Uterus (tissue), 4 donors: ENCODE measurements around the gene RERGL. TPM values are rescaled to one million over a fixed set of nuclear protein-coding genes. Genes with fewer than 3 reads are reported as not detected.

Source experiments
- DNase-seq, 2 donors: peaks; one replicate each; pipeline ENCODE4 v3.0.0-alpha.2; 2019 to 2020
- H3K27ac ChIP-seq, 2 donors: fragments of 200-600 bp; sonication (generic); 1 replicate in 1 of 2; 2 replicates in 1 of 2; pipeline ENCODE4 v1.5.1; 2016 to 2018
- H3K27me3 ChIP-seq, 2 donors: fragments of 200-600 bp; sonication (generic); one replicate each; pipeline ENCODE4 v1.5.1; 2018 to 2019; ENCODE audit warnings: control low read depth in 1 of 2
- H3K36me3 ChIP-seq, 2 donors: fragments of 200-600 bp; sonication (generic); one replicate each; pipeline ENCODE4 v1.5.1; 2019; ENCODE audit warnings: control low read depth in 1 of 2
- H3K4me1 ChIP-seq, 2 donors: fragments of 200-600 bp; sonication (generic); one replicate each; pipeline ENCODE4 v1.5.1; 2018 to 2019; ENCODE audit warnings: control low read depth in 1 of 2
- H3K4me3 ChIP-seq, 2 donors: fragments of 200-600 bp; sonication (generic); 1 replicate in 1 of 2; 2 replicates in 1 of 2; pipeline ENCODE4 v1.5.1; 2018 to 2019; ENCODE audit warnings: mild to moderate bottlenecking in 1 of 2
- H3K9me3 ChIP-seq, 2 donors: fragments of 200-600 bp; sonication (generic); one replicate each; pipeline ENCODE4 v1.5.1; 2019; ENCODE audit warnings: control low read depth in 1 of 2
- CTCF ChIP-seq, 4 experiments: fragments of 200-600 bp in 2 of 4; fragments of 450-650 bp in 2 of 4; sonication (generic) in 2 of 4; IDR thresholded peaks; one replicate each; pipeline ENCODE4 v1.5.1; 2016 to 2019; ENCODE audit warnings: antibody characterized with exemption in 4 of 4, mild to moderate bottlenecking in 2 of 4, moderate library complexity in 1 of 4
- POLR2A ChIP-seq, 2 donors: fragments of 450-650 bp; IDR thresholded peaks; one replicate each; pipeline ENCODE4 v1.6.1; 2016; ENCODE audit warnings: antibody characterized with exemption in 2 of 2, mild to moderate bottlenecking in 1 of 2, moderate library complexity in 1 of 2
- intact Hi-C: fragments of 100-400 bp; cut with DNase I; formaldehyde crosslinking; loops from one replicate; pipeline ENCODE4 v1.15.1; 2023; ENCODE audit warnings: low total_unique reads
- total RNA-seq, 4 donors: library from RNA; depleted of rRNA in 3 of 4; stranded (reverse); fragments of >200 nt in 3 of 4; gene quantifications; one replicate each; pipeline versions ENCODE4 v1.1.0 to v1.2.4, GENCODE V29; 2014 to 2023
- donor health status: DM: yes; HTN: yes; CAD: no.

RERGL gene
- total RNA-seq: 10 to 100 TPM in 2 of 4 donors, 1 to 10 TPM in 2; 3.1 to 33.9 (median 7.3) TPM

GRCh38 chr12:18090093-18090492 is at the start of gene RERGL:
TSS of gene RERGL (minus strand) at chr12:18090193. CDS start at chr12:18090140, 53 bp downstream.
- H3K27ac ChIP-seq: no peak within 1 kb of the TSS
- TF ChIP-seq CTCF (IDR thresholded peaks at IDR 0.05) (no peak), POLR2A (IDR thresholded peaks at IDR 0.05) (no peak)
- H3K4me1 ChIP-seq: no peaks in the 10 kb centered on the region
- H3K4me3 ChIP-seq: no peak within 1 kb of the TSS
- H3K27me3 ChIP-seq: no peaks in the 10 kb centered on the region
- intact Hi-C loops: no loop called here
- H3K9me3 ChIP-seq: no peaks in the 10 kb centered on the region
- no peak for DNase-seq
- H3K36me3 ChIP-seq: no peaks in the 10 kb centered on the region

GRCh38 chr12:18139254-18139653 is 49.3 kb upstream of the RERGL start:
- no peaks in the 10 kb centered on the region for H3K9me3 ChIP-seq
- no peak overlapping the region for H3K27ac ChIP-seq
- no peaks in the 10 kb centered on the region for H3K27me3 ChIP-seq
- TF ChIP-seq CTCF (IDR thresholded peaks at IDR 0.05) (no peak), POLR2A (IDR thresholded peaks at IDR 0.05) (no peak)
- no peaks in the 10 kb centered on the region for H3K36me3 ChIP-seq
- DNase-seq: no peak
- no peaks in the 10 kb centered on the region for H3K4me1 ChIP-seq
- no peak overlapping the region for H3K4me3 ChIP-seq
- intact Hi-C loops: no loop called here

- no peaks in the 10 kb centered on the region for H3K36me3 ChIP-seq
- intact Hi-C loops: no loop called here
- no peaks in the 10 kb centered on the region for H3K9me3 ChIP-seq
- no peak for TF ChIP-seq POLR2A (IDR thresholded peaks at IDR 0.05)
- no peak for TF ChIP-seq CTCF (IDR thresholded peaks at IDR 0.05)
- H3K4me1 ChIP-seq: no peaks in the 10 kb centered on the region
- DNase-seq: no peak
- no peak overlapping the region for H3K27ac ChIP-seq
- no peaks in the 10 kb centered on the region for H3K27me3 ChIP-seq
- no peak overlapping the region for H3K4me3 ChIP-seq
Measured at GRCh38 chr12:18135509-18135908, 45.5 kb upstream of the RERGL start.

GRCh38 chr12:18135086-18135485 is 45.1 kb upstream of the RERGL start:
- no peak overlapping the region for H3K4me3 ChIP-seq
- TF ChIP-seq POLR2A (IDR thresholded peaks at IDR 0.05) (no peak), CTCF (IDR thresholded peaks at IDR 0.05) (no peak)
- no peaks in the 10 kb centered on the region for H3K36me3 ChIP-seq
- H3K27ac ChIP-seq: no peak overlapping the region
- no peak for DNase-seq
- no peaks in the 10 kb centered on the region for H3K4me1 ChIP-seq
- H3K9me3 ChIP-seq: no peaks in the 10 kb centered on the region
- intact Hi-C loops: no loop called here
- no peaks in the 10 kb centered on the region for H3K27me3 ChIP-seq

GRCh38 chr12:18130851-18131250 is 40.9 kb upstream of the RERGL start:
- intact Hi-C loops: no loop called here
- TF ChIP-seq CTCF (IDR thresholded peaks at IDR 0.05): no peak
- Histone ChIP-seq H3K36me3 (no peaks in the 10 kb centered on the region), H3K4me3 (no peak overlapping the region), H3K9me3 (peaks cover 0 to 1% of the 10 kb centered on the region in 2 donors), H3K27ac (no peak overlapping the region), H3K27me3 (no peaks in the 10 kb centered on the region), H3K4me1 (no peaks in the 10 kb centered on the region)
- DNase-seq: no peak
